GM21737 (cell line): ENCODE measurements around the gene LRRC32.
"Not testable (repeated sequence)": the region's sequence is repeated elsewhere in the genome, so short reads cannot be mapped to it uniquely, and the experiment has no call there.

Experiments
- ATAC-seq: cut with Tn5 transposase; IDR thresholded peaks from one replicate; pipeline ENCODE4 v1.9.1; 2021; ENCODE audit warnings: mild to moderate bottlenecking, moderate library complexity; ENCODE audit not compliant: unreplicated experiment

The LRRC32 gene

GRCh38 chr11:76617553-76618265 lies 52.8 kb downstream of the LRRC32 start:
- ATAC-seq: no peak

DNA sequence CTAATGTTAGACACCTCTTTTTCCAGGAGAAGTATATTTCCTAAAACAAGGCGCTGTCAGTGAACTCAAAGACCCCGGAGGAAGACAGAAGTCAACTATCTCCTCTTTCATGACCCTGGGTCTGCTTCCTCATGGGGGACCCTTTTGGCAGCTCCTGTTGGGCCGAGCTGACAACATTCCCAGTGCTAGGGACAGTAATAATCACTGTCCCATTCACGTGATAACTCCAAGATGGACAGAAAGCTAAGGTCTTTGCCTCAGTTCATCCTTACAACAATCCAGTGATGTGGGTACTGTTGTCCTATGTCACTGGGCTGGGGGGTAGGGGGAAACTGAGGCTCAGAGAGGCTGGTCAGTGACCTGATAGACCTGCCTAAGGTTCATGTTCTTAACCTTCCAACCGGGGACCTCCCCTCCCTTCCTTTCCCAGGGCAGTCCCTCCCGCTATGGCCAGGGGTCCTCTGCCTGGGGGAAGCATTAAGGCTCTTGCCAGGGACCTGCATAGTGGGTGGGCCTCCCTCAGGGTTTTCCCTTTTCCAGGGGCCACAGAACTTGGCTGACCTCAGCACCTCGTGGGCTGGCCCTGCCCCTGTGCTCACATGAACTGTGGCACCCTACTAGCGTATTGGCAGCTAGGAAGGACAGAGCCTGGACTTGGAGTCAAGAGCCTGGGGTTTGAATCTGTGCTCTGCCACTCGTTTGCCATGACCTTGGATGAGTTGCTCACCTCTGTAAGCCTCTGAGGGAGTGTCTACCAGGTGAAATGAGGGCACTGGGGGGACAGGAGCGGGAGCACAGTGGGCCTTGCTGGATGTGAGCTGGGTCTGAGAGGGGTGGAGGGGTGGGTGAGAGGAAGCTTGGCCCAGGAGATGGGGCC lies 53.6 kb downstream of the LRRC32 start:
- no peak for ATAC-seq

DNA sequence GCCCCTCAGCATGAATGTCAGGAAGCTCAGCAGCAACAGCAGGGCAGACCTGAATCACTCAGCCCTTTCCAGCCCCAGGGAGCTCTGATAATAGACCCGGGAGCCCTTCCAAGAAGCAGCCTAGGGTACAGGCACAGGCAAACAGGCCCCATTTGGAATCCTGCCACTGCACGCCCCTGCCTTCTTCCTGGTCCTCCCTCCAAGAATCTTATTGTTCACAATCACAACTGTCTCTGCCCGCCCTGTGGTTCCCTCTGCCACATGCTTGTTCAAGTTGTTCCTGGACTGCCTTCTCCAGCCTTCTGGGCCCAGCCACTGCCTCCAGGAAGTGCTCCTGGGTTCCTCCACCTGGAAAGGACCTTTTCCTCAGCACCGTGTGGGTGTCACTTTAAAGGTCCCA lies 54.6 kb downstream of the LRRC32 start:
- ATAC-seq: no peak

- no peak for ATAC-seq
These were observed 55.9 kb downstream of the LRRC32 start for GRCh38 chr11:76614471-76615179.

- ATAC-seq: no peak
These were observed 56.6 kb downstream of the LRRC32 start for GRCh38 chr11:76613901-76614300.

DNA sequence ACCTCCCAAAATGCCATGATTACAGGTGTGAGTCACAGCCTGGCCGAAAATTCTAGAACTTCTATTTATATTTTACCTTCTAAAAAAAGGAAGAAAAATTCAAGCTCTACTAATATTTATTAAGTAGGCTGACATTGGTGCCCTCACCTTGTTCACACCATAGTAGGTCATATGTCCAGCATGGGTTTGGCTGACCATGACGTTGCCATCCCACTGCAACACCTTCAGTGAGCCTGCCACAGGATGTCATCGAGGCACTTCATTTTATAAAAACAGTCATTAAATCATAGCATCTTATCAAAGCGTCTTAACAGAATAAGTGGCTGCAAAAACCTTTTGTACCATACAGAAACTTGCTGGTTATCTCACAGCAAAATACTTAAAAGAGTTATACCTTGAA lies 58.3 kb downstream of the LRRC32 start:
- ATAC-seq: no peak

DNA sequence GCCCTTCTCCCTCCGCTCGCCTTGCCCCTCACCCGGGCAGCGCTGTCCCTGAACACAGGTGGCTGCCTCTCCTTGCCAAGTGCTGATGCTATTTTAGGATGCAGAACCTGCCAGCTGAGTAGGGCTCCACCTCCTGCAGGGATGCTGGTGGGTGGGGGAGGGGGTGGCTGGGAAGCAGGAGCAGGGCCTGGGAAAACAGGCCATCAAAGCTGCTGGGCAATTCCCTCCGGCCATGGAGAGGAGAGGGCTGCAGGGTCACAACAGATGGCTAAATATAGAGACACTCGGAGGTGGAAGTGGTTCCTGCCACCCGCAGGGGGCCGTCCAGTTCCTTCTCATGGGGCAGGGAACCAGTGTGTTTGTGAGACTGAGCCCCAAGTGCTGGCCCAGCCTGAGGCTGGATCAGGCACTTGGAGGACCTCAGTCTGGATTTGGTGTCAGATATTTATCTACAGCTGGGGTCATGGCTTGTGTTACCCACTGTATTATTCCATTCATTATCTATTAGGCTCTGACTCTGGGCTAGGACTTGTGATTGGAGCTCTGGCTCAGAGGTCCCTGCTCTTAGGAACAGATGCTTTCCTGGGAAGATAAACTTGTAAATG lies 59.6 kb downstream of the LRRC32 start:
- ATAC-seq: no peak

DNA sequence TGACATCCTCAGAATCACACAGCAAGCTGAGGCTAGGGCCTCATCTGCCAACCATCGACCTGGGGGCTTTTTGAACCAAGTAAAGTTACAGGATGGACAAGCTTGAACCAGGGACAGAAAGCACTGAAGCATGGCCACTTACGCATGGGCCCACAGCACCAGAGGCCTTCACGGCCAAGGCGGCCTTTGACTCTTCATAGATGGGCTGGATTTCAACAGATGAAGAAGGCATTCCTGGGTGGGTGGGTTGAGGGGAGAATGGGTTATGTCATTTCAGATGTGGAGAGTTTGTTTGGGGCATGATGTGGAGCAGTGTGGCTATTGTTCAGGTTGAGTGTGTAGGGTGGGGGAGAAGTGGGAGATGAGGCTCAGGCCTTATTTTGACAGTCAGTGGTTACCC lies 60.2 kb downstream of the LRRC32 start:
- ATAC-seq: no peak

GRCh38 chr11:76609736-76610370 lies 60.7 kb downstream of the LRRC32 start:
- no peak for ATAC-seq

- ATAC-seq: not testable (repeated sequence)
These were observed 61.6 kb downstream of the LRRC32 start for GRCh38 chr11:76608879-76609460.

DNA sequence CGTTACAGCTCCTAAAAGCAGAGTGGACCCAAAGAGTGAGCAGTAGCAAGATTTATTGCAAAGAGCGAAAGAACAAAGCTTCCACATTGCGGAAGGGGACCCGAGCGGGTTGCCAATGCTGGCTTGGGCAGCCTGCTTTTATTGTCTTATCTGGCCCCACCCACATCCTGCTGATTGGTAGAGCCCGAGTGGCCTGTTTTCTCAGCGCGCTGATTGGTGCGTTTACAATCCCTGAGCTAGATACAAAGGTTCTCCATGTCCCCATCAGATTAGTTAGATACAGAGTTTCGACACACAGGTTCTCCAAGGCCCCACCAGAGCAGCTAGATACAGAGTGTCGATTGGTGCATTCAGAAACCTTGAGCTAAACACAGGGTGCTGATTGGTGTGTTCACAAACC lies 62.3 kb downstream of the LRRC32 start:
- ATAC-seq: not testable (repeated sequence)
